ENCODE measurements around the gene PCNX1.

Gene PCNX1

DNA sequence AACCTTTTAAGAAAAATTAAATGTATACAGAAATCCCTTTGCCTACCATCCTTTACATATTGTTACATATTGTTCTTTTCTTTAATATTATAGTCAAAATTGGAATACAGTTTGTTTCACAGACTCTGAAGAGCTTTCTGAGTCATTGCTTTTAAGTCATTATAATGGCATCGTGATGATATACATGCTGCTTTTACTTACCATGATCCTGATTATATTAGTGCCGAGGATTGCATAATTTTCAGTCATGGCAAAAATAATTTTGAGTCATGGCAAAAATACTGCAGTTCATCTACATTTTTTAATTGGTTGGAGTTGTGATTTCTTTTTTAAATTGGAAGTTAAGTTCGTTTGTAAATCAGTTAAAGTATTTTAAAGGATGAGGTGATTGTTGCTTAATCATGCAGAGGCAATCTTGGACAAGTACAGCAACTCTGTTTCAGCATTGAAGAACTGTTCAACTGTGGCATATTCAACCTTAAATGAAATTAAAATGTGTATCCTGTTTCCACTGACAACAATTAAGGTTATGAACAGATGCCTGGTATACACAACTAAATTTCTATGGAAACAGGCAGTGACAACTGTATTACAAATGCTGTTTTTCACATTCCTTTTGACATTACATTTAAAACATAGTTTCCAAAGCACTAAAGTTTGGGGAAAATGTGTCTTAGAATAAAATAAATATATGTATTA is 142.3 kb downstream of the PCNX1 start:
- Histone ChIP-seq H3K4me1 (ENCODE audit: control insufficient read depth, insufficient read depth, low read depth, low read length) (no peaks in the 10 kb centered on the region), H3K79me1 (replicated peaks; ENCODE audit: low read length, poor library complexity, severe bottlenecking) (peaks cover 4% of the 10 kb centered on the region), H3K9ac (ENCODE audit: low read length) (peak overlapping the region; percentile 63), H2AFZ (ENCODE audit: low read depth, low read length) (no peak overlapping the region), H4K8ac (ENCODE audit: low read length) (no peak overlapping the region), H3K36me3 (ENCODE audit: control insufficient read depth in 1 of 2, insufficient read depth in 2 of 2, low read depth in 1 of 2, low read length in 2 of 2) (peaks cover 4 to 74% of the 10 kb centered on the region in 2 experiments), H2BK5ac (ENCODE audit: low read depth, low read length, poor library complexity, severe bottlenecking) (no peak overlapping the region), H3K27me3 (ENCODE audit: control insufficient read depth in 1 of 2, insufficient read depth in 1 of 2, low read length in 2 of 2) (no peaks in the 10 kb centered on the region), H4K91ac (ENCODE audit: low read length) (no peak overlapping the region), H3K18ac (ENCODE audit: low read depth in 1 of 2, low read length in 2 of 2) (no peak overlapping the region), H3K23ac (ENCODE audit: low read length in 2 of 2) (no peak overlapping the region), H3K4me2 (ENCODE audit: low read length, poor library complexity, severe bottlenecking) (no peak overlapping the region), H2BK12ac (ENCODE audit: low read length in 2 of 2) (no peak overlapping the region), H3K9me3 (ENCODE audit: control insufficient read depth, low read length) (no peaks in the 10 kb centered on the region), H3K4me3 (ENCODE audit: insufficient read depth in 1 of 2, low read depth in 1 of 2, low read length in 2 of 2) (no peak overlapping the region), H2BK15ac (ENCODE audit: low read depth, poor library complexity, severe bottlenecking) (no peak overlapping the region), H2AK5ac (ENCODE audit: low read length, severe bottlenecking) (no peak overlapping the region), H3K4ac (ENCODE audit: low read depth in 1 of 2, low read length in 2 of 2) (no peak overlapping the region), H2BK120ac (ENCODE audit: low read depth, low read length) (no peak overlapping the region), H3K27ac (ENCODE audit: low read length, poor library complexity, severe bottlenecking) (no peak overlapping the region), H3K14ac (ENCODE audit: low read length in 2 of 2) (no peak overlapping the region)
- WGBS, result 81% methylated on average over 3 of the region's 3 CpGs
- peak; percentile 54 for DNase-seq

- no peak overlapping the region for H3K4me3 ChIP-seq (ENCODE audit: insufficient read depth in 1 of 2, low read depth in 1 of 2, low read length in 2 of 2)
- H3K4ac ChIP-seq (ENCODE audit: low read depth in 1 of 2, low read length in 2 of 2), result no peak overlapping the region
- H4K91ac ChIP-seq (ENCODE audit: low read length), result no peak overlapping the region
- H3K9ac ChIP-seq (ENCODE audit: low read length), result peak overlapping the region; percentile 63
- peaks cover 6% of the 10 kb centered on the region for H3K79me1 ChIP-seq (replicated peaks; ENCODE audit: low read length, poor library complexity, severe bottlenecking)
- no peak overlapping the region for H3K18ac ChIP-seq (ENCODE audit: low read depth in 1 of 2, low read length in 2 of 2)
- no peaks in the 10 kb centered on the region for H3K27me3 ChIP-seq (ENCODE audit: control insufficient read depth in 1 of 2, insufficient read depth in 1 of 2, low read length in 2 of 2)
- no peak overlapping the region for H2BK120ac ChIP-seq (ENCODE audit: low read depth, low read length)
- no peak overlapping the region for H3K27ac ChIP-seq (ENCODE audit: low read length, poor library complexity, severe bottlenecking)
- no peak overlapping the region for H2BK5ac ChIP-seq (ENCODE audit: low read depth, low read length, poor library complexity, severe bottlenecking)
- WGBS, result 100% methylated on average over 1 of the region's 2 CpGs
- no peak overlapping the region for H3K14ac ChIP-seq (ENCODE audit: low read length in 2 of 2)
- H2BK15ac ChIP-seq (ENCODE audit: low read depth, poor library complexity, severe bottlenecking), result no peak overlapping the region
- no peaks in the 10 kb centered on the region for H3K4me1 ChIP-seq (ENCODE audit: control insufficient read depth, insufficient read depth, low read depth, low read length)
- peak; percentile 32 for DNase-seq
- H3K23ac ChIP-seq (ENCODE audit: low read length in 2 of 2), result no peak overlapping the region
- no peak overlapping the region for H3K4me2 ChIP-seq (ENCODE audit: low read length, poor library complexity, severe bottlenecking)
- no peak overlapping the region for H2AFZ ChIP-seq (ENCODE audit: low read depth, low read length)
- H2BK12ac ChIP-seq (ENCODE audit: low read length in 2 of 2), result no peak overlapping the region
- H2AK5ac ChIP-seq (ENCODE audit: low read length, severe bottlenecking), result no peak overlapping the region
- H3K9me3 ChIP-seq (ENCODE audit: control insufficient read depth, low read length), result no peaks in the 10 kb centered on the region
- H3K36me3 ChIP-seq (ENCODE audit: control insufficient read depth in 1 of 2, insufficient read depth in 2 of 2, low read depth in 1 of 2, low read length in 2 of 2), result peaks cover 4 to 74% of the 10 kb centered on the region in 2 experiments
- no peak overlapping the region for H4K8ac ChIP-seq (ENCODE audit: low read length)
Observed at GRCh38 chr14:71050227-71050823, 143.1 kb downstream of the PCNX1 start.

- Histone ChIP-seq H3K9ac (ENCODE audit: low read length) (no peak overlapping the region), H2BK15ac (ENCODE audit: low read depth, poor library complexity, severe bottlenecking) (no peak overlapping the region), H3K4ac (ENCODE audit: low read depth in 1 of 2, low read length in 2 of 2) (no peak overlapping the region), H3K79me1 (replicated peaks; ENCODE audit: low read length, poor library complexity, severe bottlenecking) (peaks cover 6% of the 10 kb centered on the region), H2BK5ac (ENCODE audit: low read depth, low read length, poor library complexity, severe bottlenecking) (no peak overlapping the region), H3K4me2 (ENCODE audit: low read length, poor library complexity, severe bottlenecking) (no peak overlapping the region), H2BK12ac (ENCODE audit: low read length in 2 of 2) (no peak overlapping the region), H3K18ac (ENCODE audit: low read depth in 1 of 2, low read length in 2 of 2) (no peak overlapping the region), H4K91ac (ENCODE audit: low read length) (no peak overlapping the region), H3K4me1 (ENCODE audit: control insufficient read depth, insufficient read depth, low read depth, low read length) (no peaks in the 10 kb centered on the region), H3K27me3 (ENCODE audit: control insufficient read depth in 1 of 2, insufficient read depth in 1 of 2, low read length in 2 of 2) (no peaks in the 10 kb centered on the region), H3K9me3 (ENCODE audit: control insufficient read depth, low read length) (no peaks in the 10 kb centered on the region), H4K8ac (ENCODE audit: low read length) (no peak overlapping the region), H2BK120ac (ENCODE audit: low read depth, low read length) (no peak overlapping the region), H3K4me3 (ENCODE audit: insufficient read depth in 1 of 2, low read depth in 1 of 2, low read length in 2 of 2) (no peak overlapping the region), H3K14ac (ENCODE audit: low read length in 2 of 2) (no peak overlapping the region), H3K27ac (ENCODE audit: low read length, poor library complexity, severe bottlenecking) (no peak overlapping the region), H3K23ac (ENCODE audit: low read length in 2 of 2) (no peak overlapping the region), H2AK5ac (ENCODE audit: low read length, severe bottlenecking) (no peak overlapping the region), H2AFZ (ENCODE audit: low read depth, low read length) (no peak overlapping the region), H3K36me3 (ENCODE audit: control insufficient read depth in 1 of 2, insufficient read depth in 2 of 2, low read depth in 1 of 2, low read length in 2 of 2) (peaks cover 7 to 82% of the 10 kb centered on the region in 2 experiments)
- DNase-seq, result no peak
- WGBS, result 97% methylated on average over 2 of the region's 3 CpGs
Observed at GRCh38 chr14:71054706-71055105, 147.4 kb downstream of the PCNX1 start.

DNA sequence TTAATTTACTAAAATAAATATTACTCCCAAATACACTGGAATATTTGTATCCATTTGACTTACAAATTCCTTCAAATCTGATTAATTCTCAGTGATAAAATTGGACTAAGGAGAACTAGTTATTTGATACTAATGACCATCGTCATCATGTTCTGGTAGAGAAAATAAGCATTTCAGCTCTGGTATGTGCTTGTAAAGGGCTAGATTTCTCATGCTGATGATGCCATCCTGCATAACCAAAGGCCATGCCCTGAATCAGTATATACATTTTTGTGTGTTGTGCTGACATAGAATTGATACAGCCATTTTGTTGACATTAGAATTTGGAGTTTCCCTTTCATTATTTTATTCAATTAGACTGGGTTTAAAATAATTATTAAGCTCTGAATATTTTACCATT is 148.9 kb downstream of the PCNX1 start:
- Histone ChIP-seq H3K79me1 (replicated peaks; ENCODE audit: low read length, poor library complexity, severe bottlenecking) (peaks cover 6% of the 10 kb centered on the region), H3K27ac (ENCODE audit: low read length, poor library complexity, severe bottlenecking) (no peak overlapping the region), H2BK15ac (ENCODE audit: low read depth, poor library complexity, severe bottlenecking) (no peak overlapping the region), H3K9me3 (ENCODE audit: control insufficient read depth, low read length) (no peaks in the 10 kb centered on the region), H3K18ac (ENCODE audit: low read depth in 1 of 2, low read length in 2 of 2) (no peak overlapping the region), H3K14ac (ENCODE audit: low read length in 2 of 2) (no peak overlapping the region), H4K91ac (ENCODE audit: low read length) (no peak overlapping the region), H4K8ac (ENCODE audit: low read length) (no peak overlapping the region), H2BK12ac (ENCODE audit: low read length in 2 of 2) (no peak overlapping the region), H2BK5ac (ENCODE audit: low read depth, low read length, poor library complexity, severe bottlenecking) (no peak overlapping the region), H3K4ac (ENCODE audit: low read depth in 1 of 2, low read length in 2 of 2) (no peak overlapping the region), H3K9ac (ENCODE audit: low read length) (no peak overlapping the region), H3K27me3 (ENCODE audit: control insufficient read depth in 1 of 2, insufficient read depth in 1 of 2, low read length in 2 of 2) (no peaks in the 10 kb centered on the region), H3K36me3 (ENCODE audit: control insufficient read depth in 1 of 2, insufficient read depth in 2 of 2, low read depth in 1 of 2, low read length in 2 of 2) (peaks cover 9 to 96% of the 10 kb centered on the region in 2 experiments), H3K23ac (ENCODE audit: low read length in 2 of 2) (no peak overlapping the region), H3K4me1 (ENCODE audit: control insufficient read depth, insufficient read depth, low read depth, low read length) (no peaks in the 10 kb centered on the region), H2AK5ac (ENCODE audit: low read length, severe bottlenecking) (no peak overlapping the region), H3K4me3 (ENCODE audit: insufficient read depth in 1 of 2, low read depth in 1 of 2, low read length in 2 of 2) (no peak overlapping the region), H3K4me2 (ENCODE audit: low read length, poor library complexity, severe bottlenecking) (no peak overlapping the region), H2BK120ac (ENCODE audit: low read depth, low read length) (no peak overlapping the region), H2AFZ (ENCODE audit: low read depth, low read length) (no peak overlapping the region)
- DNase-seq, result no peak
- 100% methylated on average over 1 of the region's 1 CpG for WGBS

All from mesenchymal stem cell (in vitro differentiated cells and primary cell).